ENCODE data around the gene COL27A1.

COL27A1 gene

GRCh38 chr9:114169029-114169951, 14.0 kb downstream of the COL27A1 start:
- DNase-seq = no peak

DNA sequence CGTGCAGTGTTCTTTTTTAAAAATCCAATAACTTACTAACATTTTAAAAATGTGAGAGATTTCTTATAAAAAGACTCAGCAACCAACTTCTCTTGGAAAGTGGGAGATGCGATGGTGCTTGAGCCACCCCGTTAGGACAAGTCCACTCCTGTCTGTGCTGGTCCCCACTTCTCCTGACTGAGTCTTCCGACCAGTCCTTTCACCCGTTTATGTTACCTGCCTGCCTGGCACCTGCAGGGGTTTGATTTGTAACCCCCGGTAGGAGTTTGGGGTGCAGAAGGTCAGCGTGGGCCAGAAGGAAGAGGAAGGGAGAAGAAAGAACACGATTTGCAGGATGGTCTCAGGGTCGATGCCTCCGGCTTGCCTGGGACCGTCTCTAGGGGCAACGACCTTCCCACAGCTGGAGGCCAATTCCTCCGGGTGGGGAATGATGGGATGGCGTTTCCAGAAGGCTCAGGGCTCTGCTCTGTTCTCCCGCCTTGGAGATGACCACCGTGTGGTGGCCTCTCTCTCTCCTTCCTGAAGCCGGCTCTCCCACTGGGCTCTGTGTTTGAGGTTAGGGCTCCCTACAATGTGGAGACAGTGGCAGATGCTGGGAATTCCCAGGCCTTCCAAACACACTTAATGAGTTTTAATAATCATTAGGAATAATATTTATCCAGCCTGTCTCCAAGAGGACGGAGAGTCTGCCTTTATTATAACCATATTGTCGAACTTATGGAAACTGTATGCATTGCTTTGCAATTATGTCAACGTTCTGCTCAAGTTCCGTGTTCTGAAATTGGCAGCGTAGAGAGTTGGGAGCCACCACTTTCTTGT, 14.8 kb downstream of the COL27A1 start:
- DNase-seq = no peak

DNA sequence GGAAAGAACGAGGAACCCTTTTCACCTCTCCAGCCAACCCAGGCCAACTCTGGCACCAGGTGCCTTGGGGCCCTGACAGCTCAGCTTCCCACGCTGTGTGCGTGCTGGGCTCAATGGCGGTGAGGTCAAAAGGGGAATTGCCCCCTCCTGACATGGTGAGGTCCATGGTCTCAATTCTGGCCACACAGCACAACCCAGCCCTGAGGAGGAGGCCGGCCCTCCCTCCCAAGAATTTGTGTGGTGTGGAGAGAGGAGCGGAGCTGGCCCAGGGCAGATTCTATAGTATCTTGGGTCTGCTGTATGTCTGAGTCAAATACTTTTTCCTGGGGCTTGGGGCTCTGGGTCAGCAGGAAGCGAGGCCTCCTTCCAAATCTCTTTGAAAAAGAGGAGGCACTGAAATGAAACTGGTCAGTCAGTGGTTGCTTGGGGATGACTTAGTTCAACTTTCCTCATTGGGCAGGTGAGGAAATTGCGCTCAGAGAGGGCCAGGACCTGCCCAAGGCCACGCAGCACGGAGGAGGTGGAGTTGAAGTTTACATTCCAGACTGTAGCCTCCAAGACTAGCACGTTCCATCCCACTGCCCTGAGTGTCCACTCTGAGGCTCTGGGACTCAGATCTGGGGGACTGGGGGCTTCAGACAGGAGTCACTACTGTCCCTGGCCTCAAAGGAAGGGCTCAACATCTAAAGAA, 15.6 kb downstream of the COL27A1 start:
- no peak for DNase-seq

DNA sequence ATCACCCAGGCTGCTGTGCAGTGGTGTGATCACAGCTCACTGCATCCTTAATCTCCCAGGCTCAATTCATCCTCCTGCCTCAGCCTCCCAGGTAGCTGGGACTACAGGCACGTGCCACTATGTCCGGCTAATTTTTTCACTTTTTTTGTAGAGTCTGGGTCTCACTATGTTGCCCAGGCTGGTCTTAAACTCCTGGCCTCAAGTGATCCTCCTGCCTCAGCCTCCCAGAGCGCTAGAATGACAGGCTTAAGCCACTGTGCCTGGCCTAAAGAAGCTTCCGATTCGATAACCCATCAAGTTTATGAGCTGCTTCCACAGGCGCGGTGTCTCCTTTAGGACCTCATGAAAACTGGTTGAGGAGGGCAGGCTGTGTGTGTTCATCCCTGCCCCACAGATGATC, 16.2 kb downstream of the COL27A1 start:
- no peak for DNase-seq

- DNase-seq = no peak
Measured at GRCh38 chr9:114172981-114173833, 17.9 kb downstream of the COL27A1 start.

GRCh38 chr9:114174557-114174875, 19.2 kb downstream of the COL27A1 start:
- DNase-seq = no peak

DNA sequence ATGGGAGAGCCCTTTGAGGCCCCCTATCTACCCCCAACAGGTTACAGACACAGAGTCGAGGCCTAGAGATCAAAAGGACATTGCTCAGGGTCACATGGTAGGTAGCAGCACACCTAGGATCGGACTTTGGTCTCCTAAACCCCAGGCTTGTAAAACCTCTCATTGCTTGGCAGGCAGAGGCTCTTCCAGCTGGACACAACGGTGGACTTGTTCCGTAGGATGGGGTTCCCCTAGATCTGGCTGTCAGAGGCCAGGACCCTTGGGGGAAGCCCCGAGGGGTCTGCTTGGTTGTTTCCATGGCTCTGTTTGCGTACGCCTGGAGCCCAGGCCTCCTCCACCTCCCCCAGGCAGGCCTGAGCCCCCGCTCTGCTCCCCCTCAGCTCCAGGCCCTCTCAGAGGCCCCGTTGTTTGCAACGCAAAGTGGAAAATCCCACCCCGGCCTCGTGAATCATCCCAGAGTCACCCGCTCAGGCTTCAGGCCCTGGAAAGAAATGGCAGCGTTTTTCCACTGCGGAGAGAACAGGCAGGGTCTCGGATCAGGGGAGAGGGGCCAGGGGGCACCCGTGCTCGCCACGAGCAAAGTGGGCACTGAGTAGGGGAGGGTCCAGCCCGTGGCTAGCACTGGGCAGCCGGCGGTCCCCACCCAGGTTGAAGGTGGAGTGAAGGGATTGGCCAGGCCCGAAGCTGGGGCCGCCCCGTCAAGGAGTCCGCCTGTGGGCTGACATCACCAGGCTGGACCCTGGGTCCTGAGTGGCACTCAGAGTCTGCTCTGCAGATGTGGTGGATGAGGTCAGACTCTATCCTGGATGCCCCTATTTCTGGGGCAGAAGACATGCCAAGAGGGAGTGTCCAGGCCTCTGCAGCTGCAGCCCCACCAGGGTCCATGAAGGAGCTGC, 19.8 kb downstream of the COL27A1 start:
- DNase-seq = no peak

DNA sequence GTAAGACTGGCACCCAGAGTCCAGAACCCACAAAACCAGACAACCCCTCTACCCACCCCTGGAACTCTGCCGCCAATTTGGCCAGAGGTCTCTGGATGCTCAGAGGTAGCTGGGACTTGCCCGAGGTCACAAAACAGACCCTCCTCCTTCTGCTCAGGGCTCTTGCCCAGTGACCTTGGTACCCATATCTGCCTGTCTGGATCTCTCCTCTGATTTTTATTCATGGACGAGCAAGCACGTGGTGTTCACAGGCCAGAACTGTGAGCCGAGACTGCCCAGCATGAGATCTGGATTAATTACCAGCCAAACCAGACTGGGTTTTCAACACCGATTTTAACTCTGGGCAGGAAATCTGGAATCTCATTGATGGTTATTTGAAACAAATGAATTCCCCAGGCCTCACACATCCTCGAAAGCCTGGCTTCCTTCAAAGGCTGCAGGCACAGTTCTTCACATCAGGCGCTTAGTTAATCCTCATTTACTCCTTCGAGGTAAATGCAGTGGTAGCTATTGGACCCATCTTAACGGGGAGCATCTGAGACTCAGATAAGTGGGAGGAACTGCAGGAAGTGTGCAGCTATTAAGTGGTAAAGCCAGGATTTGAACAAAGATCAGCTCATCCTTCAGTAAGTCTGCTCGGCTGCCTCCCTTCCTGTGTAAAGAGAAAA, 21.4 kb downstream of the COL27A1 start:
- DNase-seq = no peak

- no peak for DNase-seq
Measured at GRCh38 chr9:114177423-114178064, 22.2 kb downstream of the COL27A1 start.

GRCh38 chr9:114178076-114178475, 22.7 kb downstream of the COL27A1 start:
- no peak for DNase-seq

DNA sequence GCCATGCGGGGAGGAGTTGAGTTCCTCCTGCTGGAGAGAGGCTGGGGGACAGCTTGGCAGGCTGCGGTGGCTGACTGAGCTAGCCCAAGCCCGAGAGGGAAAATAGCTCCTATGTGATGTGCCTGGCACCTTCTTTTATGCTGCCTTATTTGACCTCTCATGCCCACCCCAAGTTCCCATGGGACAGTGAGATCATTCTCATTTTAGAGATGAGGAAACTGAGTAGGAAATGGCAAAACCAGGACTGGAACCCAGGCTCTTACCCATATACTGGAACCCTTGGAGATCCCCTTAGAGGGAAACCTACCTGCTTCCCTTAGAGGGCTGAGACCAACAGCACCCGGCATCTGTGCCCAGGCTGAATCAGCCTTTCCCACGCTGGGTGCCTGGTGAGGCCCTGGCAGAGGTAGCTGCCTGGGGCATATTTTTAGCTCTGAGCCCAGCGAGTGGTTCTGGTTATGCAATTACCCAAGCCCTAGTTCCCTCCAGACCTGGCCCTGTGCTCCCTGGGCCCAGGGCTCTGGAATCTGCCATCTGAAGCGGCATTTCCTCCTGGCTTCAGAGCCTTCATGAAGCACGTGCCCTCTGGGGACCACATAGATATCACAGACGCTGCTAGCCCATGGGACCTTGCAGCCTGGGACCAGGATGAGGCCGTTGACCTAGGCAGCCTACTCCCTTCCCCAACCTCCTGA, 23.6 kb downstream of the COL27A1 start:
- DNase-seq = no peak

GRCh38 chr9:114179516-114179915, 24.2 kb downstream of the COL27A1 start:
- DNase-seq = no peak

GRCh38 chr9:114180696-114181606, 25.6 kb downstream of the COL27A1 start:
- no peak for DNase-seq

GRCh38 chr9:114181607-114182409, 26.5 kb downstream of the COL27A1 start:
- no peak for DNase-seq

DNA sequence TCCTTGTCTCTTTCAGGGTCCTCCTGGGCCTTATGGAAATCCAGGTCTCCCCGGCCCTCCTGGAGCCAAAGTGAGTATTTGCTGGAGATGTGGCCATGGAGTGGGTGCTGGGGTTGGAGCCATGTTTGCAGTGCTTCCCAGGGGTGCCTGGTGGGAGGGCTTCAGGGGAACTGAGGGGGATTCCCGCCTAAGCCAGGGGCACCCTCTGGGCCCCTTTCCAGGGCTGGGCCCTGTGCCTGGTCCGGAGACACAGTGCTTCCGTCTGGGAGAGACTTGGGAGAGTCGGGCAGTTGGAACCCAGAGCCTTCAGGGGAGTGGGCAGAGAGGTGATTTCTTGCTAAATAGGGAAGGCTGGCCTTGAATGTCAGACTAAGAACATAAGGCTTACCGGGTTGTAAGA, 27.7 kb downstream of the COL27A1 start:
- DNase-seq = no peak

DNA sequence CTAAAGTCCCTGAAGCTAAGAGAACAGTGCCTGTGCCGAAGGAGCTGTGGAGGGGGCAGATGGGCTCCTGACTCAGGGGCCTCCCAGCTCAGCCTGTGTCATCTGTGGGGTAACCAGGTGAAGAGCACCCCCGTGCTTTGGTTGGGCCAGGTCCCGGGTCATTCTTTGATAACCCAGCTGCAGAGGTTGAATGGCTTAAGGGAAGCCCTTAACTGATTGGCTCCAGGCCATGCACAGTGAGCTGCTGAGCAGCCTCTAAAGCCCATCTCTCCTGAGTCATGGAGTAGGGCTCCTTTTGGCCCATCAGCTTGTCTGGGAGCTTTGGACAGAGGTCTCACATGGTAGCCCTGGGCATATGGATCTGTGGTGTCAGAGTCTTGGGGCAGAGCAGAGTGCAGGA, 28.7 kb downstream of the COL27A1 start:
- DNase-seq = no peak

GRCh38 chr9:114184866-114185265, 29.5 kb downstream of the COL27A1 start:
- DNase-seq = no peak
